Vagina (tissue), 2 donors: Measurements from ENCODE around the gene SH3GL2. TPM values are rescaled to one million over a fixed set of nuclear protein-coding genes. Genes with fewer than 3 reads are reported as not detected.

Source experiments
- DNase-seq, 2 donors: peaks; one replicate each; pipeline ENCODE4 v3.0.0-alpha.2; 2017; ENCODE audit errors: extremely low spot score in 2 of 2
- H3K27ac ChIP-seq: fragments of 200-600 bp; sonication (generic); one replicate; pipeline ENCODE4 v1.5.1; 2019
- H3K27me3 ChIP-seq: fragments of 200-600 bp; sonication (generic); one replicate; pipeline ENCODE4 v1.5.1; 2019
- H3K36me3 ChIP-seq, 2 donors: fragments of 200-600 bp; sonication (generic); one replicate each; pipeline ENCODE4 v1.5.1; 2017 to 2019
- H3K4me1 ChIP-seq: fragments of 200-600 bp; sonication (generic); one replicate; pipeline ENCODE4 v1.5.1; 2019
- H3K4me3 ChIP-seq, 2 donors: fragments of 200-600 bp; sonication (generic); 1 replicate in 1 of 2; 2 replicates in 1 of 2; pipeline ENCODE4 v1.5.1; 2016 to 2019
- H3K9me3 ChIP-seq: fragments of 200-600 bp; sonication (generic); one replicate; pipeline ENCODE4 v1.5.1; 2019
- POLR2A ChIP-seq, 2 donors: fragments of 450-650 bp; IDR thresholded peaks; one replicate each; pipeline ENCODE4 v1.6.1; 2017; ENCODE audit warnings: antibody characterized with exemption in 2 of 2, mild to moderate bottlenecking in 2 of 2, moderate library complexity in 2 of 2
- POLR2AphosphoS5 ChIP-seq, 2 donors: sonication (generic); formaldehyde crosslinking; IDR thresholded peaks; one replicate each; pipeline ENCODE4 v1.9.0; 2017; ENCODE audit warnings: antibody characterized with exemption in 2 of 2, mild to moderate bottlenecking in 2 of 2, low read depth in 1 of 2; ENCODE audit not compliant: insufficient read depth in 1 of 2
- intact Hi-C: fragments of 100-400 bp; cut with DNase I; formaldehyde crosslinking; loops from one replicate; pipeline ENCODE4 v1.15.1; 2023
- total RNA-seq: library from RNA; depleted of rRNA; stranded (reverse); fragments of >200 nt; gene quantifications from one replicate; pipeline ENCODE4 v1.2.3, GENCODE V29; 2016
- TF ChIP-seq, protein P1 (sequence below), 3 experiments: fragments of 450-650 bp in 2 of 3; fragments of 200-600 bp in 1 of 3; sonication (generic) in 1 of 3; IDR thresholded peaks; one replicate each; pipeline ENCODE4 v1.5.1; 2017 to 2019; ENCODE audit warnings: antibody characterized with exemption in 3 of 3, mild to moderate bottlenecking in 2 of 3, moderate library complexity in 2 of 3

Gene SH3GL2
- total RNA-seq, 1 donor from 2014 or later, result not detected

GRCh38 chr9:17694336-17694735 is 115.5 kb downstream of the SH3GL2 start:
- intact Hi-C loops, result no loop called here
- no peak for DNase-seq
- TF ChIP-seq, protein P1, sequence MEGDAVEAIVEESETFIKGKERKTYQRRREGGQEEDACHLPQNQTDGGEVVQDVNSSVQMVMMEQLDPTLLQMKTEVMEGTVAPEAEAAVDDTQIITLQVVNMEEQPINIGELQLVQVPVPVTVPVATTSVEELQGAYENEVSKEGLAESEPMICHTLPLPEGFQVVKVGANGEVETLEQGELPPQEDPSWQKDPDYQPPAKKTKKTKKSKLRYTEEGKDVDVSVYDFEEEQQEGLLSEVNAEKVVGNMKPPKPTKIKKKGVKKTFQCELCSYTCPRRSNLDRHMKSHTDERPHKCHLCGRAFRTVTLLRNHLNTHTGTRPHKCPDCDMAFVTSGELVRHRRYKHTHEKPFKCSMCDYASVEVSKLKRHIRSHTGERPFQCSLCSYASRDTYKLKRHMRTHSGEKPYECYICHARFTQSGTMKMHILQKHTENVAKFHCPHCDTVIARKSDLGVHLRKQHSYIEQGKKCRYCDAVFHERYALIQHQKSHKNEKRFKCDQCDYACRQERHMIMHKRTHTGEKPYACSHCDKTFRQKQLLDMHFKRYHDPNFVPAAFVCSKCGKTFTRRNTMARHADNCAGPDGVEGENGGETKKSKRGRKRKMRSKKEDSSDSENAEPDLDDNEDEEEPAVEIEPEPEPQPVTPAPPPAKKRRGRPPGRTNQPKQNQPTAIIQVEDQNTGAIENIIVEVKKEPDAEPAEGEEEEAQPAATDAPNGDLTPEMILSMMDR (IDR thresholded peaks at IDR 0.05), result no peak
- no peak for TF ChIP-seq POLR2A (IDR thresholded peaks at IDR 0.05)
- no peak for TF ChIP-seq POLR2AphosphoS5 (IDR thresholded peaks at IDR 0.05; ENCODE audit: insufficient read depth in 1 of 2, low read depth in 1 of 2)
- no peaks in the 10 kb centered on the region for H3K27me3 ChIP-seq
- no peak overlapping the region for H3K27ac ChIP-seq
- no peaks in the 10 kb centered on the region for H3K36me3 ChIP-seq
- no peaks in the 10 kb centered on the region for H3K4me1 ChIP-seq
- no peaks in the 10 kb centered on the region for H3K9me3 ChIP-seq
- H3K4me3 ChIP-seq, result no peak overlapping the region

DNA sequence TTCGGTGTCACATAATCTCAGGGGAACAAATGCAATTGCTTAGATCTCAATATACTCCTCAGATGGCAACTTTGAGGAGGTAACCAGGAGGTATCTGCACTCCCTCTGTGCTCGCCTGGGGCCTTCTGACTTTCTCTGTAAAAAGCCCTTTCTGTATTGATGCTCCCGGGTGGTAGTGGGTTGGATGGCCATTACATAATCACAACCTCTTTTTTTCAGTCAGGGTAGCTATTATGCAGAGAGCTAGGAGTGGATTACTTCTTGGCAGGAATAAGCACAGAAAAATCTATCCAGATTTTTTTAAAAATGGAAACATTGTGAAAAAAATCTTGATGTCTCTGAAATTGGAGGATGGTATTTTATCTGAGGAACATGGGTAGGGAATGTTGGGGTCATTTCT is 116.6 kb downstream of the SH3GL2 start:
- TF ChIP-seq POLR2AphosphoS5 (IDR thresholded peaks at IDR 0.05; ENCODE audit: insufficient read depth in 1 of 2, low read depth in 1 of 2) (no peak), POLR2A (IDR thresholded peaks at IDR 0.05) (no peak)
- intact Hi-C loops, result no loop called here
- Histone ChIP-seq H3K27ac (no peak overlapping the region), H3K4me3 (no peak overlapping the region), H3K4me1 (no peaks in the 10 kb centered on the region), H3K27me3 (no peaks in the 10 kb centered on the region), H3K9me3 (no peaks in the 10 kb centered on the region), H3K36me3 (no peaks in the 10 kb centered on the region)
- DNase-seq, result no peak

DNA sequence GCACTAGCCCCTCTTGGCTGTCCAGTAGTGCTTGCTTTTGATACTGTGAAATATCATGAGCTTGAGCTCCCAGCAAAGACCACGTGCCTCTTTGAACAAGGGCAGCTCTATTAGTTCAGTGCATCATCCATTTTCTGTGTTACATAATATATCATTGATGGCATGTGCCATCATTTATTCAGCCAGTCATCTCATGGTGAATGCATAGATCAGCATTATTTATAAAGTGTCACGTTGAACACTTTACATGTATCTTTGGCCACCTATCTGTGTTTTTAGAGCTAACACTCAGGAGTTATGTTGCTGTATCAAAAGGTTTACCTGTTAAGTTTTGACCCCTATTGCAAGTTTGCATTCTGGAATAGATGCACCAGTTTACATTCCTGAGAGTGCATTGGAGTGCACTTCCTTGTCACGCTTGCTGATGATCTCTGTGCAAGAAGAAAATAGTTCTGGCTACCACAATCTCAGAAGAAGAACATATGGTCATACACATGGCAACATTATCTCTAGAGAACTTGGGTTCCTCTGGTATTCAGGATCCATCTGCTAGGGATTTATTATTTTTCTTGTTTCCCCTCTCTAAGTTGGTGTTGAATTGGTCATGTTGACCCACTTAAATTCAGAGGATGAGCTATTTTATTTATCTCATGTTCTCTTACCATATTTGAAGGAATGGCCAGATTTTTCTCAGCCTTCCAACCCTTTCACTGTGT is 120.9 kb downstream of the SH3GL2 start:
- Histone ChIP-seq H3K4me3 (no peak overlapping the region), H3K9me3 (no peaks in the 10 kb centered on the region), H3K4me1 (no peaks in the 10 kb centered on the region), H3K27me3 (no peaks in the 10 kb centered on the region), H3K36me3 (no peaks in the 10 kb centered on the region), H3K27ac (no peak overlapping the region)
- intact Hi-C loops, result no loop called here
- DNase-seq, result no peak
- TF ChIP-seq POLR2A (IDR thresholded peaks at IDR 0.05) (no peak), POLR2AphosphoS5 (IDR thresholded peaks at IDR 0.05; ENCODE audit: insufficient read depth in 1 of 2, low read depth in 1 of 2) (no peak)
- TF ChIP-seq, protein P1 (IDR thresholded peaks at IDR 0.05), result no peak

- H3K4me3 ChIP-seq, result no peak overlapping the region
- no peak for DNase-seq
- H3K27me3 ChIP-seq, result no peaks in the 10 kb centered on the region
These were observed 127.5 kb downstream of the SH3GL2 start for GRCh38 chr9:17706347-17706746.

GRCh38 chr9:17719053-17719452 is 140.2 kb downstream of the SH3GL2 start:
- H3K4me3 ChIP-seq, result no peak overlapping the region
- DNase-seq, result no peak
- H3K9me3 ChIP-seq, result peaks cover 4% of the 10 kb centered on the region
- intact Hi-C loops, result no loop called here
- no peak overlapping the region for H3K27ac ChIP-seq
- H3K36me3 ChIP-seq, result no peaks in the 10 kb centered on the region
- H3K27me3 ChIP-seq, result no peaks in the 10 kb centered on the region
- H3K4me1 ChIP-seq, result no peaks in the 10 kb centered on the region
- TF ChIP-seq POLR2A (IDR thresholded peaks at IDR 0.05), result no peak
- no peak for TF ChIP-seq POLR2AphosphoS5 (IDR thresholded peaks at IDR 0.05; ENCODE audit: insufficient read depth in 1 of 2, low read depth in 1 of 2)
- TF ChIP-seq, protein P1 (IDR thresholded peaks at IDR 0.05), result no peak

More at GRCh38 chr9:17706347-17706746, 127.5 kb downstream of the SH3GL2 start:
- Histone ChIP-seq H3K27ac (no peak overlapping the region), H3K4me1 (no peaks in the 10 kb centered on the region), H3K9me3 (no peaks in the 10 kb centered on the region), H3K36me3 (no peaks in the 10 kb centered on the region)
- TF ChIP-seq POLR2AphosphoS5 (IDR thresholded peaks at IDR 0.05; ENCODE audit: insufficient read depth in 1 of 2, low read depth in 1 of 2) (no peak), POLR2A (IDR thresholded peaks at IDR 0.05) (no peak)
- TF ChIP-seq, protein P1 (IDR thresholded peaks at IDR 0.05), result no peak
- intact Hi-C loops, result no loop called here
